ENCODE measurements around the gene LEPR.
A peak's percentile ranks its signal among the peaks of the same experiment; 100 is the strongest.

The LEPR gene

GRCh38 chr1:65434255-65434654 is 13.8 kb downstream of the LEPR start:
- Histone ChIP-seq H3K4me2 (ENCODE audit: low read length) (no peak overlapping the region), H3K18ac (ENCODE audit: low read length) (no peak overlapping the region), H4K8ac (ENCODE audit: low read depth, low read length) (no peak overlapping the region), H3K9ac (ENCODE audit: low read length) (no peak overlapping the region), H3K4ac (ENCODE audit: low read depth, low read length) (no peak overlapping the region), H3K4me3 (ENCODE audit: low read length) (no peak overlapping the region), H3K4me1 (ENCODE audit: control insufficient read depth, low read depth, low read length) (peaks cover 2% of the 10 kb centered on the region), H4K5ac (ENCODE audit: low read length) (no peak overlapping the region), H3K36me3 (ENCODE audit: control insufficient read depth, insufficient read depth, low read length) (no peaks in the 10 kb centered on the region), H3K27me3 (ENCODE audit: insufficient read depth, low read length, poor library complexity) (no peaks in the 10 kb centered on the region), H2BK5ac (ENCODE audit: low read length) (no peak overlapping the region), H3K79me1 (ENCODE audit: low read length) (no peaks in the 10 kb centered on the region), H2AK5ac (ENCODE audit: low read length) (no peak overlapping the region), H3K79me2 (ENCODE audit: control insufficient read depth, insufficient read depth, low read length) (no peaks in the 10 kb centered on the region), H3K27ac (ENCODE audit: low read depth, low read length) (no peak overlapping the region), H3K56ac (ENCODE audit: low read length) (no peak overlapping the region), H3K23ac (ENCODE audit: low read length) (no peak overlapping the region), H2BK15ac (replicated peaks; ENCODE audit: low read depth) (no peak overlapping the region), H2BK120ac (ENCODE audit: low read depth, low read length) (no peak overlapping the region)
- DNase-seq: no peak
- no CpG with 5 or more reads among the region's 1 CpG for WGBS (ENCODE audit: extremely low coverage, insufficient coverage, low lambda C conversion rate)

GRCh38 chr1:65434760-65435159 is 14.3 kb downstream of the LEPR start:
- DNase-seq: peak; percentile 92
- Histone ChIP-seq H3K79me1 (ENCODE audit: low read length) (no peaks in the 10 kb centered on the region), H3K4me1 (ENCODE audit: control insufficient read depth, low read depth, low read length) (peaks cover 2% of the 10 kb centered on the region), H3K4ac (ENCODE audit: low read depth, low read length) (no peak overlapping the region), H3K4me3 (ENCODE audit: low read length) (no peak overlapping the region), H3K79me2 (ENCODE audit: control insufficient read depth, insufficient read depth, low read length) (no peaks in the 10 kb centered on the region), H3K27me3 (ENCODE audit: insufficient read depth, low read length, poor library complexity) (no peaks in the 10 kb centered on the region), H2AK5ac (ENCODE audit: low read length) (no peak overlapping the region), H3K9ac (ENCODE audit: low read length) (no peak overlapping the region), H3K23ac (ENCODE audit: low read length) (no peak overlapping the region), H3K4me2 (ENCODE audit: low read length) (no peak overlapping the region), H4K8ac (ENCODE audit: low read depth, low read length) (no peak overlapping the region), H2BK15ac (replicated peaks; ENCODE audit: low read depth) (no peak overlapping the region), H2BK120ac (ENCODE audit: low read depth, low read length) (no peak overlapping the region), H4K5ac (ENCODE audit: low read length) (no peak overlapping the region), H2BK5ac (ENCODE audit: low read length) (no peak overlapping the region), H3K18ac (ENCODE audit: low read length) (no peak overlapping the region), H3K27ac (ENCODE audit: low read depth, low read length) (no peak overlapping the region), H3K36me3 (ENCODE audit: control insufficient read depth, insufficient read depth, low read length) (no peaks in the 10 kb centered on the region), H3K56ac (ENCODE audit: low read length) (no peak overlapping the region)
- no CpG with 5 or more reads among the region's 3 CpGs for WGBS (ENCODE audit: extremely low coverage, insufficient coverage, low lambda C conversion rate)

GRCh38 chr1:65435987-65436386 is 15.5 kb downstream of the LEPR start:
- Histone ChIP-seq H3K36me3 (ENCODE audit: control insufficient read depth, insufficient read depth, low read length) (no peaks in the 10 kb centered on the region), H3K27me3 (ENCODE audit: insufficient read depth, low read length, poor library complexity) (no peaks in the 10 kb centered on the region), H2BK5ac (ENCODE audit: low read length) (no peak overlapping the region), H3K4me3 (ENCODE audit: low read length) (no peak overlapping the region), H4K8ac (ENCODE audit: low read depth, low read length) (no peak overlapping the region), H3K79me1 (ENCODE audit: low read length) (no peaks in the 10 kb centered on the region), H3K18ac (ENCODE audit: low read length) (no peak overlapping the region), H3K4me2 (ENCODE audit: low read length) (no peak overlapping the region), H2BK15ac (replicated peaks; ENCODE audit: low read depth) (no peak overlapping the region), H2AK5ac (ENCODE audit: low read length) (no peak overlapping the region), H3K4me1 (ENCODE audit: control insufficient read depth, low read depth, low read length) (peaks cover 2% of the 10 kb centered on the region), H3K56ac (ENCODE audit: low read length) (no peak overlapping the region), H3K4ac (ENCODE audit: low read depth, low read length) (no peak overlapping the region), H3K79me2 (ENCODE audit: control insufficient read depth, insufficient read depth, low read length) (no peaks in the 10 kb centered on the region), H3K27ac (ENCODE audit: low read depth, low read length) (no peak overlapping the region), H4K5ac (ENCODE audit: low read length) (no peak overlapping the region), H3K9ac (ENCODE audit: low read length) (no peak overlapping the region), H2BK120ac (ENCODE audit: low read depth, low read length) (no peak overlapping the region), H3K23ac (ENCODE audit: low read length) (no peak overlapping the region)
- no CpG with 5 or more reads among the region's 2 CpGs for WGBS (ENCODE audit: extremely low coverage, insufficient coverage, low lambda C conversion rate)
- DNase-seq: no peak

- H3K9ac ChIP-seq (ENCODE audit: low read length): no peak overlapping the region
- no peak overlapping the region for H3K4me2 ChIP-seq (ENCODE audit: low read length)
- H3K79me1 ChIP-seq (ENCODE audit: low read length): no peaks in the 10 kb centered on the region
- no peak overlapping the region for H2AK5ac ChIP-seq (ENCODE audit: low read length)
- no peak overlapping the region for H4K8ac ChIP-seq (ENCODE audit: low read depth, low read length)
- H3K79me2 ChIP-seq (ENCODE audit: control insufficient read depth, insufficient read depth, low read length): no peaks in the 10 kb centered on the region
- no peak for DNase-seq
- H3K4ac ChIP-seq (ENCODE audit: low read depth, low read length): no peak overlapping the region
- H3K18ac ChIP-seq (ENCODE audit: low read length): no peak overlapping the region
- H2BK120ac ChIP-seq (ENCODE audit: low read depth, low read length): no peak overlapping the region
- no peaks in the 10 kb centered on the region for H3K36me3 ChIP-seq (ENCODE audit: control insufficient read depth, insufficient read depth, low read length)
- H4K5ac ChIP-seq (ENCODE audit: low read length): no peak overlapping the region
- H3K4me3 ChIP-seq (ENCODE audit: low read length): no peak overlapping the region
- WGBS (ENCODE audit: extremely low coverage, insufficient coverage, low lambda C conversion rate): 100% methylated on average over 2 of the region's 7 CpGs
- H3K27ac ChIP-seq (ENCODE audit: low read depth, low read length): no peak overlapping the region
- no peak overlapping the region for H2BK15ac ChIP-seq (replicated peaks; ENCODE audit: low read depth)
- no peak overlapping the region for H2BK5ac ChIP-seq (ENCODE audit: low read length)
- no peaks in the 10 kb centered on the region for H3K27me3 ChIP-seq (ENCODE audit: insufficient read depth, low read length, poor library complexity)
- no peak overlapping the region for H3K56ac ChIP-seq (ENCODE audit: low read length)
- peaks cover 3% of the 10 kb centered on the region for H3K4me1 ChIP-seq (ENCODE audit: control insufficient read depth, low read depth, low read length)
- no peak overlapping the region for H3K23ac ChIP-seq (ENCODE audit: low read length)
Measured at GRCh38 chr1:65437616-65438015, 17.1 kb downstream of the LEPR start.

GRCh38 chr1:65440322-65440900 is 19.9 kb downstream of the LEPR start:
- no peak overlapping the region for H2BK120ac ChIP-seq (ENCODE audit: low read depth, low read length)
- no peaks in the 10 kb centered on the region for H3K36me3 ChIP-seq (ENCODE audit: control insufficient read depth, insufficient read depth, low read length)
- DNase-seq: no peak
- H2BK5ac ChIP-seq (ENCODE audit: low read length): no peak overlapping the region
- H3K79me1 ChIP-seq (ENCODE audit: low read length): no peaks in the 10 kb centered on the region
- 100% methylated on average over 3 of the region's 12 CpGs for WGBS (ENCODE audit: extremely low coverage, insufficient coverage, low lambda C conversion rate)
- H3K27me3 ChIP-seq (ENCODE audit: insufficient read depth, low read length, poor library complexity): no peaks in the 10 kb centered on the region
- H4K8ac ChIP-seq (ENCODE audit: low read depth, low read length): no peak overlapping the region
- no peak overlapping the region for H3K23ac ChIP-seq (ENCODE audit: low read length)
- H3K4me1 ChIP-seq (ENCODE audit: control insufficient read depth, low read depth, low read length): peaks cover 2% of the 10 kb centered on the region
- no peak overlapping the region for H3K56ac ChIP-seq (ENCODE audit: low read length)
- no peak overlapping the region for H3K9ac ChIP-seq (ENCODE audit: low read length)
- no peak overlapping the region for H3K18ac ChIP-seq (ENCODE audit: low read length)
- H3K79me2 ChIP-seq (ENCODE audit: control insufficient read depth, insufficient read depth, low read length): no peaks in the 10 kb centered on the region
- no peak overlapping the region for H2BK15ac ChIP-seq (replicated peaks; ENCODE audit: low read depth)
- H3K4ac ChIP-seq (ENCODE audit: low read depth, low read length): no peak overlapping the region
- no peak overlapping the region for H3K4me2 ChIP-seq (ENCODE audit: low read length)
- no peak overlapping the region for H4K5ac ChIP-seq (ENCODE audit: low read length)
- no peak overlapping the region for H2AK5ac ChIP-seq (ENCODE audit: low read length)
- H3K4me3 ChIP-seq (ENCODE audit: low read length): no peak overlapping the region
- no peak overlapping the region for H3K27ac ChIP-seq (ENCODE audit: low read depth, low read length)

GRCh38 chr1:65440915-65441314 is 20.4 kb downstream of the LEPR start:
- H3K4ac ChIP-seq (ENCODE audit: low read depth, low read length): no peak overlapping the region
- H2AK5ac ChIP-seq (ENCODE audit: low read length): no peak overlapping the region
- H4K8ac ChIP-seq (ENCODE audit: low read depth, low read length): no peak overlapping the region
- no peak overlapping the region for H3K9ac ChIP-seq (ENCODE audit: low read length)
- H3K79me2 ChIP-seq (ENCODE audit: control insufficient read depth, insufficient read depth, low read length): no peaks in the 10 kb centered on the region
- H2BK15ac ChIP-seq (replicated peaks; ENCODE audit: low read depth): no peak overlapping the region
- no peak overlapping the region for H3K4me2 ChIP-seq (ENCODE audit: low read length)
- DNase-seq: no peak
- no peak overlapping the region for H3K18ac ChIP-seq (ENCODE audit: low read length)
- H3K36me3 ChIP-seq (ENCODE audit: control insufficient read depth, insufficient read depth, low read length): no peaks in the 10 kb centered on the region
- H3K23ac ChIP-seq (ENCODE audit: low read length): no peak overlapping the region
- H3K79me1 ChIP-seq (ENCODE audit: low read length): no peaks in the 10 kb centered on the region
- H2BK120ac ChIP-seq (ENCODE audit: low read depth, low read length): no peak overlapping the region
- H3K4me1 ChIP-seq (ENCODE audit: control insufficient read depth, low read depth, low read length): peaks cover 2% of the 10 kb centered on the region
- no peaks in the 10 kb centered on the region for H3K27me3 ChIP-seq (ENCODE audit: insufficient read depth, low read length, poor library complexity)
- H3K56ac ChIP-seq (ENCODE audit: low read length): no peak overlapping the region
- H3K4me3 ChIP-seq (ENCODE audit: low read length): no peak overlapping the region
- no CpG with 5 or more reads among the region's 1 CpG for WGBS (ENCODE audit: extremely low coverage, insufficient coverage, low lambda C conversion rate)
- H2BK5ac ChIP-seq (ENCODE audit: low read length): no peak overlapping the region
- no peak overlapping the region for H4K5ac ChIP-seq (ENCODE audit: low read length)
- H3K27ac ChIP-seq (ENCODE audit: low read depth, low read length): no peak overlapping the region

Data from mesendoderm (in vitro differentiated cells).